Epithelial cell of esophagus (primary cell): ENCODE data around the gene MYL2.
"Not testable (repeated sequence)": the region's sequence is repeated elsewhere in the genome, so short reads cannot be mapped to it uniquely, and the experiment has no call there.

ENCODE experiments used
- DNase-seq: peaks from one replicate; pipeline ENCODE4 v3.0.0; 2010; ENCODE audit warnings: low read depth
- H3K4me3 ChIP-seq: 2 replicates; pipeline ENCODE4 v1.5.1; 2011; ENCODE audit warnings: mild to moderate bottlenecking, low read length, control low read depth
- CTCF ChIP-seq: IDR thresholded peaks from 2 replicates; pipeline ENCODE4 v1.5.1; 2011; ENCODE audit warnings: low read depth, mild to moderate bottlenecking, low read length, control low read depth, inconsistent platforms; ENCODE audit not compliant: insufficient read depth; ENCODE audit errors: missing control alignments

The MYL2 gene

DNA sequence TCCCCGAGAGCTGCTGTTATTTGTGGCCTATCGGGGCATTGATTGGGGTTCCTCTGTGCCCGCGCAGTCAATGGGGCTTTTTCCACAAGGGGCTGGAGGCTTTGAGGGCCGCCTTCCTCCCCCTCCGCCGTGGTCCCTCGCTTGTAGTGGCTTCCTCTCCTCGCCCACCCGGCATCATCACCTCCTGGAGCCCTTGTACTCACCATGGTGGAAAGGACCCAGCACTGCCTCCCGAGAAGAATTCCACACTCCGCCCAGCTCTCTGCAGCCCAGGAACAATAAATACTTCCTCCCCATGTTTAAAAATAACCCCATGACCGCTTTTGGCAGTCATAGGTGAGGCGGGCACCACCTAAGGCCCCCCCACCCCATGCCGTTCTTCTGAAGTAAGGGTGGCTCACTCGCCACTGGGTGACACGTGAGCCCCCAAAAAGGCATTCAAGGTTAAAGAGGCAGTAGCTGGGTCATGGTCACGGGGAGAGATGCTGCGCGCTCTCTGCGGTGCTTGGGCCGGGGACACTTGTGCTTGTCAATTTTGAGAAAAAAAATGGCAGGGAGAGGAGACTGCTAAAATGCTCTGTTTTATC is at the start of gene MYL2:
MYL2 (minus strand) TSS at position 256 of the 587 bp plus-strand sequence; CDS start at position 206, 50 bp downstream.
- H3K4me3 ChIP-seq, result no peak within 1 kb of the TSS
- DNase-seq, result no peak
- TF ChIP-seq CTCF, result no peak

DNA sequence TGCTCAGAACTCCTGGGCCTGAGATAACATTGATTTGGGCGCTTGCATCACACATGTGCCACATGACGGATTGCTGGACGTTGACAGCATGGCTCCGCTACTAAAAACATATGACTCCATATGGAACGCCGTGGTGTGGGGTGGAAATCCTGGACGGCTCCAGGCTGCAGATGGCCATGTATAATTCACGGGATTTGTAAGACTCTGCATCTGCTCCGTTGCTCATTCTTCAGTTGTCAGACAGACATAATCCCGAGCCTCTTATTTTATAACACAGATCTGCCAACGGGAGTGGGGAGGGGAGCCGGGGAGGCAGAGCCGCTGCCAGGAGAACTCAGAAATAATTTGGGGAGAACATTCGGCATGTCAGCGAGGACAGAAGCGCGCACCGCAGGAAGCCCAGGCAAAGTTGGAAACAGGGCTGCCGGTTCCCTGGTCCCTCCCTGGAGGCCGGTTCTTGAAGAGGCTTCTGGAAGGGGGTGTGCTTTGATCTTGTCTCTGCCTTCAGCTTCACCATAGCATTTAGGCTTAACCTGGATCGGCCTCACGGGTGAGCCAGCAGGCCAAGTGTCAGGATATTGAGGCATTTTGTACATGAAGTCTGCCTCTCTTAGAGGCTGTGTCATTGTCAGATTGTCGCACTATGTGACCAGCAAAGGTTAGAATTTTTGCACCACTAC is 45.8 kb upstream of the MYL2 start:
- no peak overlapping the region for H3K4me3 ChIP-seq
- no peak for TF ChIP-seq CTCF
- DNase-seq, result no peak

- DNase-seq, result no peak
- TF ChIP-seq CTCF, result no peak
- H3K4me3 ChIP-seq, result no peak overlapping the region
These were observed 45.2 kb upstream of the MYL2 start for GRCh38 chr12:110965574-110965973.

- TF ChIP-seq CTCF, result no peak
- no peak overlapping the region for H3K4me3 ChIP-seq
- no peak for DNase-seq
These were observed 40.4 kb upstream of the MYL2 start for GRCh38 chr12:110960795-110961194.

DNA sequence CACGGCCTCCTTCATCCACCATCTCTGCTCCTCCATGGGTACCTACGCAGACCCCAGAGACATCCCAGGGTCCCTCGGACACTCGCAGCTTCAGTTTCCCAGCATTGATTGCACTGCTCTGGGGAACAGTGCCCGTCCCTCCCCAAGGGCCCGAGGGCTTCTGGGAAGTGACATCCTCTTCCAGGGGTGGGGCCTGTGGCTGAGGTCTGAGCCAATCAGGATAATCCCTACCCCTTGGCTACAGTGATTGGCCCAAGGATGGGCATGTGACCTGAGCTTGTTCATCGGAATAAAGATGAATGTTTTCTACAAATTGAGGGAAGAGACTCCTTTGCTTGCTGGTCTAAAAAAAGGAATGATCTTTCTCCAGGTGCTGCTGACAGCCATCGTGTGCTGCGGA is 37.3 kb upstream of the MYL2 start:
- no peak for DNase-seq
- no peak overlapping the region for H3K4me3 ChIP-seq
- no peak for TF ChIP-seq CTCF

- no peak overlapping the region for H3K4me3 ChIP-seq
- no peak for DNase-seq
- no peak for TF ChIP-seq CTCF
These were observed 36.8 kb upstream of the MYL2 start for GRCh38 chr12:110957159-110957558.

DNA sequence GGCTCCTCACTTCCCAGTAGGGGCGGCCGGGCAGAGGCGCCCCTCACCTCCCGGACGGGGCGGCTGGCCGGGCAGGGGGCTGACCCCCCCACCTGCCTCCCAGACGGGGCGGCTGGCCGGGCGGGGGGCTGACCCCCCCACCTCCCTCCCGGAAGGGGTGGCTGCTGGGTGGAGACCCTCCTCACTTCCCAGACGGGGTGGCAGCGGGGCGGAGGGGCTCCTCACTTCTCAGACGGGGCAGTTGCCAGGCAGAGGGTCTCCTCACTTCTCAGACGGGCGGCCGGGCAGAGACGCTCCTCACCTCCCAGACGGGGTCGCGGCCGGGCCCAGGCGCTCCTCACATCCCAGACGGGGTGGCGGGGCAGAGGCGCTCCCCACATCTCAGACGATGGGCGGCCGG is 30.5 kb upstream of the MYL2 start:
- H3K4me3 ChIP-seq, DNase-seq: not testable (repeated sequence)

DNA sequence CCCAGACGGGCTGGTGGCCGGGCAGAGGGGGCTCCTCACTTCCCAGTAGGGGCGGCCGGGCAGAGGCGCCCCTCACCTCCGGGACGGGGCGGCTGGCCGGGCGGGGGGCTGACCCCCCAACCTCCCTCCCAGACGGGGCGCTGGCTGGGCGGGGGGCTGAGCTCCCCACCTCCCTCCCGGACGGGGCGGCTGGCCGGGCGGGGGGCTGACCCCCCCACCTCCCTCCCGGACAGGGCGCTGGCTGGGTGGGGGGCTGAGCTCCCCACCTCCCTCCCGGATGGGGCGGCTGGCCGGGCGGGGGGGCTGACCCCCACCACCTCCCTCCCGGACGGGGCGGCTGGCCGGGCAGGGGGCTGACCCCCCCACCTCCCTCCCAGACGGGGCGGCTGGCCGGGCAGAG is 30.1 kb upstream of the MYL2 start:
- H3K4me3 ChIP-seq, DNase-seq: not testable (repeated sequence)
